ENCODE measurements around the gene CPSF7.

DNA sequence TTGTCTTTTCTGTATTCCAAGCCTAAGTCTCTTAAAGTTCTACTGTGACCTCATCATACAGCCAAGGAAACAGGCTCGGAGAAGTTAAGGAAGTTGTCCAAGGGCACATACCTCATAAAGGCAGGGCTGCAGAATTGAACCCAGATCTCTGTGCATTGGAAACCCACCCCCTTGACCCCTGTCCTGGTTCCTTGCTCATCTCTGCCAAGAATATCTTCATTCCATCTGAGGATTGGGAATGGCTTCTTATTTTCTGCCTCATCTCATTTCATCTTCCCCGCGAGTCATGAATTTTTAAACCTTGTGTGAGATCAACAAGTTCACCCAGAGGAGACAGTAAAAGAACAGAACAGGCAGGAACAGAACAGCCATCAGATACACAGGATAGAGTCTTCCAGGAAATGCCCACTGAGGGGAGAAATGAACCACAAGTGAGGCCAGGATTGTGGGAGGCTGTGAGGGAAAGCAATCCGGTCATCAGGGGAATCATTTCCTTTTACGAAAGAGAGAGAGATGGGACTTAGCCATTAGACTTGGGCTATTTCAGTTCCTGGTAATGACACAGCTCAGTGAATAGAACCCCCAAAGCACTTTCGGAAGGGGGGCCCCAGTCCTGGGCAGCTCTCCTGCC, 44.4 kb upstream of the CPSF7 start:
- TF ChIP-seq, protein P1, sequence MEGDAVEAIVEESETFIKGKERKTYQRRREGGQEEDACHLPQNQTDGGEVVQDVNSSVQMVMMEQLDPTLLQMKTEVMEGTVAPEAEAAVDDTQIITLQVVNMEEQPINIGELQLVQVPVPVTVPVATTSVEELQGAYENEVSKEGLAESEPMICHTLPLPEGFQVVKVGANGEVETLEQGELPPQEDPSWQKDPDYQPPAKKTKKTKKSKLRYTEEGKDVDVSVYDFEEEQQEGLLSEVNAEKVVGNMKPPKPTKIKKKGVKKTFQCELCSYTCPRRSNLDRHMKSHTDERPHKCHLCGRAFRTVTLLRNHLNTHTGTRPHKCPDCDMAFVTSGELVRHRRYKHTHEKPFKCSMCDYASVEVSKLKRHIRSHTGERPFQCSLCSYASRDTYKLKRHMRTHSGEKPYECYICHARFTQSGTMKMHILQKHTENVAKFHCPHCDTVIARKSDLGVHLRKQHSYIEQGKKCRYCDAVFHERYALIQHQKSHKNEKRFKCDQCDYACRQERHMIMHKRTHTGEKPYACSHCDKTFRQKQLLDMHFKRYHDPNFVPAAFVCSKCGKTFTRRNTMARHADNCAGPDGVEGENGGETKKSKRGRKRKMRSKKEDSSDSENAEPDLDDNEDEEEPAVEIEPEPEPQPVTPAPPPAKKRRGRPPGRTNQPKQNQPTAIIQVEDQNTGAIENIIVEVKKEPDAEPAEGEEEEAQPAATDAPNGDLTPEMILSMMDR (IDR thresholded peaks at IDR 0.05) = no peak
- no peak for TF ChIP-seq POLR2A (IDR thresholded peaks at IDR 0.05)
- TF ChIP-seq POLR2AphosphoS5 (IDR thresholded peaks at IDR 0.05) = no peak
